ENCODE results near the gene SMIM5. TPM values are rescaled to one million over a fixed set of nuclear protein-coding genes. Genes with fewer than 3 reads are reported as not detected.
A peak's percentile ranks its signal among the peaks of the same experiment; 100 is the strongest.

The SMIM5 gene
- total RNA-seq, 4 donors from 2014 or later, result 2.3 to 13.6 (median 7.9) TPM

DNA sequence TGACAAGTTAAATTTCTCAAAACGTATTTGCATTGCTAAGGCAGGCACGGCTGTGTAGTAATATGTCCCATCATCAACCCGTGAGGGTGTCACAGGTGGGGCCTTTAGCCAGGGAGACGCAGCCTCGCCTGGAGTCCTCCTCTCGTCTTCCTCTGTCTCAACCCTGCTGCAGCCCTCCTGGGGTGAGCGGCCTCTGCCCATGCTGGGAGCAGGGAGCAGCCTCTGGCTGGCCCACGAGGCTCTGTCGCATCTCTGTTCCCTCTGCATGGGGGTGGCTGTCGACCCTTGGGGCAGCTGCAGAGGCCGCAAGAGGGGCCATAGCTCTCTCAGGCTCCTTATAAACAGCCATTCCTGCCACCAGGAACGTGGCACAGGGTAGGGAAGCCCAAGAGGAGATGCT lies 806 bp upstream of the SMIM5 start:
- intact Hi-C loops (cut with DNase I), result loop anchor here (2.0 to 5.0 kb wide), 2 partner anchors 20 to 120 kb away; no protein-coding TSS in a partner anchor
- Histone ChIP-seq H3K27ac (peak overlapping the region in 1 of 3 donors; percentile 97), H3K9me3 (no peaks in the 10 kb centered on the region), H3K4me3 (replicated peaks in 1 of 3) (no peak overlapping the region), H3K36me3 (peaks cover 9 to 13% of the 10 kb centered on the region in 2 donors), H3K27me3 (no peaks in the 10 kb centered on the region), H3K4me1 (peaks cover 28 to 50% of the 10 kb centered on the region in 2 donors)
- TF ChIP-seq, protein P1, sequence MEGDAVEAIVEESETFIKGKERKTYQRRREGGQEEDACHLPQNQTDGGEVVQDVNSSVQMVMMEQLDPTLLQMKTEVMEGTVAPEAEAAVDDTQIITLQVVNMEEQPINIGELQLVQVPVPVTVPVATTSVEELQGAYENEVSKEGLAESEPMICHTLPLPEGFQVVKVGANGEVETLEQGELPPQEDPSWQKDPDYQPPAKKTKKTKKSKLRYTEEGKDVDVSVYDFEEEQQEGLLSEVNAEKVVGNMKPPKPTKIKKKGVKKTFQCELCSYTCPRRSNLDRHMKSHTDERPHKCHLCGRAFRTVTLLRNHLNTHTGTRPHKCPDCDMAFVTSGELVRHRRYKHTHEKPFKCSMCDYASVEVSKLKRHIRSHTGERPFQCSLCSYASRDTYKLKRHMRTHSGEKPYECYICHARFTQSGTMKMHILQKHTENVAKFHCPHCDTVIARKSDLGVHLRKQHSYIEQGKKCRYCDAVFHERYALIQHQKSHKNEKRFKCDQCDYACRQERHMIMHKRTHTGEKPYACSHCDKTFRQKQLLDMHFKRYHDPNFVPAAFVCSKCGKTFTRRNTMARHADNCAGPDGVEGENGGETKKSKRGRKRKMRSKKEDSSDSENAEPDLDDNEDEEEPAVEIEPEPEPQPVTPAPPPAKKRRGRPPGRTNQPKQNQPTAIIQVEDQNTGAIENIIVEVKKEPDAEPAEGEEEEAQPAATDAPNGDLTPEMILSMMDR (IDR thresholded peaks at IDR 0.05), result no peak
- WGBS, 2 donors, result 82 to 83% methylated on average over 10 to 12 of the region's 12 CpGs
- DNase-seq, result no peak

DNA sequence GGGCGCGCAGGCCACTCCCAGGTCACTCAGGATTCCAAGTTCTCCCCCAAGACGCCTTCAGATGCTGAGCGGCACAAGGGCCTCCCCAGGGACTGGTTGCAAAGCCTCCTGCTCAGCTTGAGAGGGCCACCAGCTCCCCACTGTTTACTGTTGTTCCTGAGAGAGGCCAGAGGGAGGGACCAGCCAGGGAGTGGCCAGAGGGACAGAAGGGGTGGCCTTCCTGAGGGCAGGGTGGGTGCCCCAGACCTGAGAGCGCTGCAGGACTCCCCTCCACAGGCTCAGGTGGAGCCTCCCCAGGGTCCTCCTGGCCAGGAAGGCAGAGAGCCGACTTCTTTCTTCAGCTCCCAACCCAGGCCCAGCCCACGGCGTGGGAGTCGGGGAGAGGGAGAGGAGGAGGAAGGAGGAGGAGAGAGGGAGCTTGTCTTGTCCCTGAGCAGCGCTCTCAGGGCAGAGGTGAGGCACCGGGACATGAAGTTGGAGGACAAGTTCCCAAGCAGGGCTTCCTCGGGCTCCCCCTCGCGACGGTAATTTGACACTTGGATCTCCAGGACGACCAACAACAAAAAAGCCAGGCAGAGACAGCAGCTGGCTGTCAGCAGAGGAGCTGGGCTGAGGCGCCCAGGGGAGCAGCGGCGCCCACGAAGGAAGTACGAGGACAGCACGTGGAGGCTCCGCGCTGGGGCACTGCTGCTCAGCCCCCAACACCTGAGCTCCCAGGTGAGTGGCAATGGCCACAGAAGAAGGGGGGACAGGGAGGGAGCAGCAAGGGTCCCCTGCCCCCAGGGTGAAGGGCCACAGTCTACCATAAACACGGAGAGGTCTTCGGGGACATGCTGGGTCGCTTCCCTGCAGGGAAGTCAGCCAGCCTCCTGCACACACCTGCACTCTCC lies 497 bp downstream of the SMIM5 start:
- DNase-seq, result peak; percentile 97 to 98
- Histone ChIP-seq H3K27me3 (no peaks in the 10 kb centered on the region), H3K4me1 (peaks cover 37 to 63% of the 10 kb centered on the region in 2 donors), H3K36me3 (peaks cover 8 to 9% of the 10 kb centered on the region in 2 donors), H3K9me3 (no peaks in the 10 kb centered on the region), H3K4me3 (replicated peaks in 1 of 3) (no peak overlapping the region), H3K27ac (peak overlapping the region; percentile 90 to 97 (median 93))
- peak in 1 of 2 donors; percentile 75 for TF ChIP-seq POLR2A (IDR thresholded peaks at IDR 0.05)
- TF ChIP-seq, protein P1 (IDR thresholded peaks at IDR 0.05), result peak in 5 of 6 experiments; percentile 29 to 67 (median 53)
- intact Hi-C loops (cut with DNase I), result loop anchor here (2.0 to 5.0 kb wide), 2 partner anchors 19 to 119 kb away; no protein-coding TSS in a partner anchor
- WGBS, 2 donors, result 3 to 11% methylated on average over 21 to 25 of the region's 27 CpGs

DNA sequence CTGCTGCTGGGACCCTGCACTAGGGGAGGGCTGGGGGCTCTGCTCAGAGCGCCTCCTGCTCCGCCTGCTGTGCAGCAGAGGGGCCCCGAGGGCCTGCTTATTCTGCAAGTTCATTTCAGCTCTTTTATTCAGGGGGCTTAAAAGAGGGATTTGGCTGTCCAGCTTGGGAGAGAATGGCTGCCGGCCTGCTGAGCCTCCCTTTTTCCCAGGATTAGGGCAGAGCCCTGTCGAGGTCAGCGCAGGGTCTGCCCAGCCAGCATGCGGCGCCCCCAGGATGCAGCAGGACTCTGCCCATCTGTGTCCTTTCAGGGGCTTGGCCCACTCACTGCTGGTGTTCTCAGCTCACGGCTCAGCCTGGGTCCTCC lies 1.1 kb downstream of the SMIM5 start:
- DNase-seq, result no peak
- intact Hi-C loops (cut with DNase I), result loop anchor here (5.0 kb wide), 1 partner anchor 118 kb away; no protein-coding TSS in a partner anchor
- no peak overlapping the region for H3K4me3 ChIP-seq (replicated peaks in 1 of 3)

DNA sequence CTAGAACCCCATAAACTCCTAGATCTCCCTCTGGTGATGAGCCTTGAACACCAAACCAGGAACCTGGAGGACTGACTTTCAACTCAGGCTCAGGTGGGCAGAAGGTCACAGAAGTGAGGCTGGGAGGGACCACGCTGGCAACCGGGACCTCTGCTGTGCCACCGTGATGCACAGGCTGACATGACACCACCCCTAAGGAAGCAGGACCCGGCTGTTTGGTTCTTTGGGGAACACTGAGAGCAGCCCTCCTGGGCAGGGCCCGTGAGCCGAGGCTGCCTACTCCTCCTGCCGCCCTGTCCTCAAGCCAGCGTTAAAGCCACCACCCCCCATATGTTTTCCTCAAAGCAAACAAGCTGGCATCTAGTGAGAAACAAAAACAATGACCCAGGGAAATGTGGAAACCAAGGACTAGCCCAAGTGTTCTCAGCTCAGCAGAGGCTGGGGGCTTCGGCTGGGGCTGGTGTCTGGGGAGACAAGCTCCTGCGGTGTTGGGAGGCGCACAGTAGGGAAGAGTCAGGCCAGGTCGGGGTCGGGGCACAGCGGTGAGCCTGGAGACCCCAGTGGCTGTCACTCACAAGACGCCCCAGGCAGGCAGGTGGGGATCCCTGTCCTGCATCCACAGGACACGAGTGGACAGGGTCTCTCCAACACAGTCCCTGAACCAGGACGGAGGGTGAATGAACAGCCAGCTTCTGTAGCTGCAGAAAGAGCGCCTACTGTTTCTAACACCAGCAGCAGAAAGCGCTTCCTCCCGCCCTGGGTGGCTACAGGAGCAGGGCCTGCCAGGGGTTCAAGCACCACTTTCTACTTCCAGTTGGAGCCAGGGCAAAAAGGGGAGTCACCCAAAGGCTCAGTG lies 1.7 kb downstream of the SMIM5 start:
- WGBS, 2 donors, result 80 to 91% methylated on average over 14 to 20 of the region's 20 CpGs
- peaks cover 5% of the 10 kb centered on the region in 2 donors for H3K36me3 ChIP-seq
- intact Hi-C loops (cut with DNase I), result loop anchor here (5.0 kb wide), 1 partner anchor 117 kb away; no protein-coding TSS in a partner anchor
- no peak overlapping the region for H3K4me3 ChIP-seq (replicated peaks in 1 of 3)
- no peak for TF ChIP-seq POLR2A (IDR thresholded peaks at IDR 0.05)
- TF ChIP-seq, protein P1 (IDR thresholded peaks at IDR 0.05), result no peak
- H3K27ac ChIP-seq, result peak overlapping the region; percentile 89 to 97 (median 90)
- no peaks in the 10 kb centered on the region for H3K27me3 ChIP-seq
- H3K4me1 ChIP-seq, result peaks cover 48 to 74% of the 10 kb centered on the region in 2 donors
- peak in 1 of 2 donors; percentile 47 for DNase-seq
- no peaks in the 10 kb centered on the region for H3K9me3 ChIP-seq

More for the DNA sequence above, 1.1 kb downstream of the SMIM5 start:
- Histone ChIP-seq H3K36me3 (peaks cover 6 to 8% of the 10 kb centered on the region in 2 donors), H3K27me3 (no peaks in the 10 kb centered on the region), H3K27ac (peak overlapping the region; percentile 89 to 97 (median 90)), H3K9me3 (no peaks in the 10 kb centered on the region), H3K4me1 (peaks cover 43 to 69% of the 10 kb centered on the region in 2 donors)
- WGBS, 2 donors, result 79 to 100% methylated on average over 2 to 6 of the region's 9 CpGs
- TF ChIP-seq POLR2A (IDR thresholded peaks at IDR 0.05), result no peak
- TF ChIP-seq, protein P1 (IDR thresholded peaks at IDR 0.05), result no peak
